Neural progenitor cell (in vitro differentiated cells): ENCODE measurements around the gene AHRR. TPM values are rescaled to one million over a fixed set of nuclear protein-coding genes. Genes with fewer than 3 reads are reported as not detected.
A peak's percentile ranks its signal among the peaks of the same experiment; 100 is the strongest.

Source experiments
- DNase-seq: peaks from one replicate; pipeline ENCODE4 v3.0.0-alpha.2; 2016; ENCODE audit warnings: low spot score
- H2AFZ ChIP-seq: fragments of 200-600 bp; sonication (generic); replicated peaks from 2 replicates; pipeline ENCODE4 v1.6.1; 2016; ENCODE audit warnings: antibody characterized with exemption
- H3F3A ChIP-seq: fragments of 200-600 bp; sonication (generic); 2 replicates; pipeline ENCODE4 v1.6.1; 2016; ENCODE audit warnings: antibody characterized with exemption, low read depth
- H3K27ac ChIP-seq: fragments of 200-600 bp; sonication (generic); 2 replicates; pipeline ENCODE4 v1.5.1; 2016; ENCODE audit warnings: mild to moderate bottlenecking
- H3K27me3 ChIP-seq: fragments of 200-600 bp; sonication (generic); 2 replicates; pipeline ENCODE4 v1.6.1; 2016; ENCODE audit warnings: mild to moderate bottlenecking, moderate library complexity
- H3K36me3 ChIP-seq: fragments of 200-600 bp; sonication (generic); 2 replicates; pipeline ENCODE4 v1.5.1; 2016
- H3K4me1 ChIP-seq: fragments of 200-600 bp; sonication (generic); 2 replicates; pipeline ENCODE4 v1.6.1; 2016; ENCODE audit warnings: mixed run types
- H3K4me2 ChIP-seq: fragments of 200-600 bp; sonication (generic); 2 replicates; pipeline ENCODE4 v1.6.1; 2016
- H3K4me3 ChIP-seq: fragments of 200-600 bp; sonication (generic); 2 replicates; pipeline ENCODE4 v1.5.1; 2016
- H3K79me2 ChIP-seq: fragments of 200-600 bp; sonication (generic); 2 replicates; pipeline ENCODE4 v1.6.1; 2016; ENCODE audit warnings: low read depth
- H3K9ac ChIP-seq: fragments of 200-600 bp; sonication (generic); 2 replicates; pipeline ENCODE4 v1.6.1; 2016
- H3K9me3 ChIP-seq: fragments of 200-600 bp; sonication (generic); 2 replicates; pipeline ENCODE4 v1.5.1; 2016; ENCODE audit warnings: low read depth
- H4K20me1 ChIP-seq: fragments of 200-600 bp; sonication (generic); 2 replicates; pipeline ENCODE4 v1.6.1; 2016; ENCODE audit warnings: low read depth
- H3K27ac Mint-ChIP-seq: 3 replicates; pipeline ENCODE4 v1.8.0; 2021; ENCODE audit warnings: mixed read lengths
- H3K27me3 Mint-ChIP-seq: 2 replicates; pipeline ENCODE4 v1.8.0; 2022; ENCODE audit warnings: low read depth, mild to moderate bottlenecking, inconsistent platforms, moderate library complexity, mixed read lengths; ENCODE audit not compliant: insufficient read depth
- H3K36me3 Mint-ChIP-seq: 3 replicates; pipeline ENCODE4 v1.8.0; 2021; ENCODE audit warnings: mixed read lengths
- H3K4me1 Mint-ChIP-seq: 3 replicates; pipeline ENCODE4 v1.8.0; 2021; ENCODE audit warnings: mixed read lengths
- H3K4me3 Mint-ChIP-seq: 3 replicates; pipeline ENCODE4 v1.8.0; 2021; ENCODE audit warnings: mild to moderate bottlenecking, moderate library complexity, mixed read lengths
- H3K9me3 Mint-ChIP-seq: 3 replicates; pipeline ENCODE4 v1.8.0; 2020; ENCODE audit warnings: mixed read lengths
- CTCF ChIP-seq: fragments of 200-600 bp; sonication (generic); IDR thresholded peaks from 2 replicates; pipeline ENCODE4 v1.5.1; 2017; ENCODE audit warnings: antibody characterized with exemption, mild to moderate bottlenecking
- EZH2 ChIP-seq: fragments of 200-600 bp; sonication (generic); IDR thresholded peaks from 2 replicates; pipeline ENCODE4 v1.6.1; 2017; ENCODE audit warnings: antibody characterized with exemption, mild to moderate bottlenecking, moderate library complexity
- EZH2phosphoT487 ChIP-seq: fragments of 200-600 bp; sonication (generic); IDR thresholded peaks from 2 replicates; pipeline ENCODE4 v1.6.1; 2017; ENCODE audit warnings: antibody characterized with exemption
- total RNA-seq: library from RNA; depleted of rRNA; stranded (reverse); fragments of >200 nt; gene quantifications from 2 replicates; pipeline ENCODE4 v1.2.3, GENCODE V29; 2015; ENCODE audit warnings: low replicate concordance

The AHRR gene
- total RNA-seq, 1 donor from 2014 or later, result 0.34 TPM

GRCh38 chr5:394671-395155 is 73.2 kb downstream of the AHRR start:
- no peak overlapping the region for H3K4me2 ChIP-seq
- H4K20me1 ChIP-seq, result no peaks in the 10 kb centered on the region
- H3K4me3 Mint-ChIP-seq, result no peak overlapping the region
- peaks cover 12% of the 10 kb centered on the region for H3K4me1 ChIP-seq
- peaks cover 10% of the 10 kb centered on the region for H3K27me3 Mint-ChIP-seq
- H2AFZ ChIP-seq, result no peak overlapping the region
- no peak for DNase-seq
- no peaks in the 10 kb centered on the region for H3K9me3 ChIP-seq
- H3K4me1 Mint-ChIP-seq, result peaks cover 39% of the 10 kb centered on the region
- H3K27ac Mint-ChIP-seq, result peak overlapping the region; percentile 53
- no peak overlapping the region for H3K27ac ChIP-seq
- H3K36me3 ChIP-seq, result no peaks in the 10 kb centered on the region
- no peak overlapping the region for H3K4me3 ChIP-seq
- no peaks in the 10 kb centered on the region for H3F3A ChIP-seq
- H3K36me3 Mint-ChIP-seq, result no peaks in the 10 kb centered on the region
- TF ChIP-seq EZH2, result no peak
- no peak for TF ChIP-seq EZH2phosphoT487
- TF ChIP-seq CTCF, result no peak
- no peaks in the 10 kb centered on the region for H3K9me3 Mint-ChIP-seq
- H3K9ac ChIP-seq, result no peak overlapping the region
- no peaks in the 10 kb centered on the region for H3K79me2 ChIP-seq
- H3K27me3 ChIP-seq, result peaks cover 7% of the 10 kb centered on the region

GRCh38 chr5:395156-395920 is 73.8 kb downstream of the AHRR start:
- Histone ChIP-seq H3K36me3 (no peaks in the 10 kb centered on the region), H4K20me1 (no peaks in the 10 kb centered on the region), H2AFZ (peak overlapping the region; percentile 13), H3K79me2 (no peaks in the 10 kb centered on the region), H3K9me3 (no peaks in the 10 kb centered on the region), H3K27ac (no peak overlapping the region), H3K4me3 (no peak overlapping the region), H3K4me2 (no peak overlapping the region), H3K9ac (no peak overlapping the region), H3K4me1 (peaks cover 16% of the 10 kb centered on the region), H3F3A (no peaks in the 10 kb centered on the region), H3K27me3 (peaks cover 12% of the 10 kb centered on the region)
- Mint-ChIP-seq H3K27me3 (peaks cover 5% of the 10 kb centered on the region), H3K4me1 (peaks cover 38% of the 10 kb centered on the region), H3K9me3 (no peaks in the 10 kb centered on the region), H3K36me3 (no peaks in the 10 kb centered on the region), H3K4me3 (no peak overlapping the region), H3K27ac (no peak overlapping the region)
- DNase-seq, result no peak
- TF ChIP-seq EZH2phosphoT487 (no peak), CTCF (no peak), EZH2 (no peak)

GRCh38 chr5:395921-396530 is 74.5 kb downstream of the AHRR start:
- H3K4me3 Mint-ChIP-seq, result no peak overlapping the region

More at GRCh38 chr5:395921-396530, 74.5 kb downstream of the AHRR start:
- no peaks in the 10 kb centered on the region for H3K9me3 Mint-ChIP-seq
- Histone ChIP-seq H3K36me3 (no peaks in the 10 kb centered on the region), H4K20me1 (no peaks in the 10 kb centered on the region), H3K4me2 (no peak overlapping the region), H3K9me3 (no peaks in the 10 kb centered on the region), H3K9ac (no peak overlapping the region), H3K4me3 (no peak overlapping the region), H3K27ac (no peak overlapping the region), H2AFZ (no peak overlapping the region), H3K4me1 (peaks cover 10% of the 10 kb centered on the region), H3K79me2 (no peaks in the 10 kb centered on the region), H3K27me3 (peaks cover 18% of the 10 kb centered on the region), H3F3A (no peaks in the 10 kb centered on the region)
- peaks cover 35% of the 10 kb centered on the region for H3K4me1 Mint-ChIP-seq
- H3K36me3 Mint-ChIP-seq, result no peaks in the 10 kb centered on the region
- no peak for DNase-seq
- peaks cover 5% of the 10 kb centered on the region for H3K27me3 Mint-ChIP-seq
- H3K27ac Mint-ChIP-seq, result peak overlapping the region; percentile 29
- no peak for TF ChIP-seq CTCF
